IMR-90 (cell line): ENCODE data around the gene HSD17B3. TPM values are rescaled to one million over a fixed set of nuclear protein-coding genes. Genes with fewer than 3 reads are reported as not detected.

Experiments
- ATAC-seq: fragments of 200-7000 bp; cut with Tn5 transposase; 2 replicates; pipeline ENCODE4 v1.9.1; 2020; ENCODE audit warnings: low read depth, mild to moderate bottlenecking, moderate library complexity
- BruUV-seq: library from RNA; stranded (reverse); fragments of 400-500 nt; replicated peaks from 2 replicates; lab custom pipeline; 2021; lab: Mats Ljungman, UMichigan
- CTCF ChIA-PET: fragments of 300-600 bp; formaldehyde crosslinking; extraction: SDS; loops from one replicate; lab custom pipeline; 2021; ENCODE audit warnings: antibody characterized with exemption; lab: Yijun Ruan, JAX
- POLR2A ChIA-PET: fragments of 300-600 bp; sonication (Branson Sonifier 250); formaldehyde crosslinking; loops from one replicate; lab custom pipeline; 2022; ENCODE audit warnings: antibody characterized with exemption; ENCODE audit not compliant: unreplicated experiment; lab: Charles Lee
- DNase-seq: peaks from one replicate; pipeline ENCODE4 v3.0.0; 2013
- H2AFZ ChIP-seq: replicated peaks from 2 replicates; pipeline ENCODE3; 2013; ENCODE audit warnings: low read length, mild to moderate bottlenecking; ENCODE audit not compliant: poor library complexity
- H2AK5ac ChIP-seq: 2 replicates; pipeline ENCODE4 v1.6.1; 2013; ENCODE audit warnings: low read depth, low read length, inconsistent platforms
- H2AK9ac ChIP-seq: replicated peaks from 2 replicates; pipeline ENCODE3; 2013; ENCODE audit warnings: mild to moderate bottlenecking, low read depth, low read length, moderate library complexity; ENCODE audit not compliant: poor library complexity
- H2BK120ac ChIP-seq: 2 replicates; pipeline ENCODE4 v1.6.1; 2013; ENCODE audit warnings: low read depth, low read length, inconsistent platforms
- H2BK15ac ChIP-seq: 3 replicates; pipeline ENCODE4 v1.6.1; 2013; ENCODE audit warnings: low read depth, low read length, inconsistent platforms
- H2BK20ac ChIP-seq: 2 replicates; pipeline ENCODE4 v1.6.1; 2013; ENCODE audit warnings: low read depth, mild to moderate bottlenecking, inconsistent platforms, low read length, moderate library complexity
- H2BK5ac ChIP-seq: 2 replicates; pipeline ENCODE4 v1.6.1; 2013; ENCODE audit warnings: mild to moderate bottlenecking, low read depth, low read length, inconsistent platforms; ENCODE audit not compliant: poor library complexity, severe bottlenecking
- H3K14ac ChIP-seq: replicated peaks from 2 replicates; pipeline ENCODE4 v1.6.1; 2013; ENCODE audit warnings: low read depth, low read length, inconsistent platforms
- H3K18ac ChIP-seq: 2 replicates; pipeline ENCODE4 v1.6.1; 2013; ENCODE audit warnings: low read depth, low read length, control low read depth
- H3K23ac ChIP-seq: 2 replicates; pipeline ENCODE4 v1.6.1; 2013; ENCODE audit warnings: low read depth, low read length, inconsistent platforms
- H3K27ac ChIP-seq: 2 replicates; pipeline ENCODE4 v1.5.1; 2013; ENCODE audit warnings: mild to moderate bottlenecking, control low read depth, low read length; ENCODE audit not compliant: insufficient read depth
- H3K27me3 ChIP-seq: 2 replicates; pipeline ENCODE4 v1.6.1; 2013; ENCODE audit warnings: low read length; ENCODE audit not compliant: control insufficient read depth, insufficient read depth
- H3K36me3 ChIP-seq: 2 replicates; pipeline ENCODE4 v1.6.1; 2013; ENCODE audit warnings: low read length, mixed read lengths; ENCODE audit not compliant: control insufficient read depth, insufficient read depth
- H3K4ac ChIP-seq: 2 replicates; pipeline ENCODE4 v1.6.1; 2013; ENCODE audit warnings: low read depth, low read length, inconsistent platforms
- H3K4me1 ChIP-seq: 2 replicates; pipeline ENCODE4 v1.6.1; 2013; ENCODE audit warnings: low read length, mixed read lengths; ENCODE audit not compliant: control insufficient read depth, insufficient read depth
- H3K4me2 ChIP-seq: 2 replicates; pipeline ENCODE4 v1.6.1; 2013; ENCODE audit warnings: low read depth, mild to moderate bottlenecking, control low read depth, low read length, moderate library complexity
- H3K4me3 ChIP-seq: 2 replicates; pipeline ENCODE4 v1.5.1; 2013; ENCODE audit warnings: low read depth, mild to moderate bottlenecking, control low read depth, low read length, moderate library complexity; ENCODE audit not compliant: insufficient read depth
- H3K56ac ChIP-seq: 2 replicates; pipeline ENCODE4 v1.6.1; 2013; ENCODE audit warnings: low read length, inconsistent platforms; ENCODE audit not compliant: insufficient read depth; ENCODE audit errors: extremely low read depth
- H3K79me1 ChIP-seq, 2 experiments: 2 replicates each; pipeline ENCODE4 v1.6.1; 2013; ENCODE audit warnings: low read length in 2 of 2, inconsistent platforms in 1 of 2, low read depth in 1 of 2
- H3K9ac ChIP-seq: 2 replicates; pipeline ENCODE4 v1.6.1; 2013; ENCODE audit warnings: low read depth, low read length, control low read depth
- H3K9me1 ChIP-seq: 2 replicates; pipeline ENCODE4 v1.6.1; 2013; ENCODE audit warnings: low read length, inconsistent platforms; ENCODE audit not compliant: insufficient read depth
- H3K9me3 ChIP-seq: 2 replicates; pipeline ENCODE4 v1.6.1; 2013; ENCODE audit warnings: low read length; ENCODE audit not compliant: control insufficient read depth, insufficient read depth
- H4K20me1 ChIP-seq: 2 replicates; pipeline ENCODE4 v1.6.1; 2013; ENCODE audit warnings: low read length, inconsistent platforms; ENCODE audit not compliant: insufficient read depth
- H4K5ac ChIP-seq: 2 replicates; pipeline ENCODE4 v1.6.1; 2013; ENCODE audit warnings: mild to moderate bottlenecking, low read depth, low read length, control low read depth
- H4K8ac ChIP-seq, 2 experiments: 2 replicates each; pipeline ENCODE4 v1.6.1; 2013; ENCODE audit warnings: low read depth in 2 of 2, low read length in 2 of 2, control low read depth in 1 of 2, inconsistent platforms in 1 of 2
- H4K91ac ChIP-seq: 2 replicates; pipeline ENCODE4 v1.6.1; 2013; ENCODE audit warnings: low read depth, low read length, inconsistent platforms; ENCODE audit not compliant: insufficient read depth
- BHLHE40 ChIP-seq: fragments of 150-350 bp; IDR thresholded peaks from 2 replicates; pipeline ENCODE4 v1.6.1; 2016; ENCODE audit warnings: mild to moderate bottlenecking, low read depth, low read length
- FOS ChIP-seq: fragments of 150-350 bp; IDR thresholded peaks from 2 replicates; pipeline ENCODE4 v1.6.1; 2016; ENCODE audit warnings: low read depth, low read length
- MAFK ChIP-seq: IDR thresholded peaks from 2 replicates; pipeline ENCODE4 v1.6.1; 2012; ENCODE audit warnings: low read depth, low read length, improper control_type of control experiment
- MAZ ChIP-seq: IDR thresholded peaks from 2 replicates; pipeline ENCODE4 v1.6.1; 2012; ENCODE audit warnings: low read depth, mild to moderate bottlenecking, low read length, improper control_type of control experiment, moderate library complexity, borderline replicate concordance
- MXI1 ChIP-seq: IDR thresholded peaks from 2 replicates; pipeline ENCODE4 v1.6.1; 2012; ENCODE audit warnings: low read depth, mild to moderate bottlenecking, low read length, moderate library complexity, borderline replicate concordance
- SMC3 ChIP-seq: fragments of 150-350 bp; IDR thresholded peaks from 2 replicates; pipeline ENCODE4 v1.6.1; 2016; ENCODE audit warnings: low read depth, mild to moderate bottlenecking, antibody characterized with exemption, low read length, moderate library complexity
- WGBS, 2 experiments: methylation state at CpG; one replicate each; pipeline versions ENCODE4 v1.1.5 to v1.1.7; 2013; ENCODE audit warnings: missing lambda C conversion rate in 2 of 2; ENCODE audit not compliant: insufficient read length in 1 of 2; ENCODE audit errors: extremely low coverage in 2 of 2; 5-methylcytosine and 5-hydroxymethylcytosine counted together
- dilution Hi-C: fragments of 300-500 bp; cut with HindIII; formaldehyde crosslinking; loops from one replicate; pipeline ENCODE4 v1.14.3; 2018; ENCODE audit warnings: low sequenced_read_pairs; ENCODE audit not compliant: unreplicated experiment
- in situ Hi-C: fragments of 300-500 bp; cut with MboI; formaldehyde crosslinking; loops from 3 replicates; pipeline ENCODE4 v1.14.3; 2019; ENCODE audit warnings: low sequenced_read_pairs, inconsistent platforms, mixed read lengths
- intact Hi-C: fragments of 100-400 bp; cut with micrococcal nuclease; formaldehyde crosslinking; loops from 2 replicates; pipeline ENCODE4 v1.10.0; 2022
- polyA plus RNA-seq, 3 experiments: library from polyadenylated mRNA; depleted of rRNA; stranded (reverse); fragments of >200 nt; gene quantifications; 2 replicates each; pipeline ENCODE4 v1.2.3, GENCODE V29; 2012; ENCODE audit warnings: low replicate concordance in 1 of 3
- total RNA-seq: library from RNA; depleted of rRNA; stranded (reverse); fragments of >200 nt; gene quantifications from 2 replicates; pipeline ENCODE4 v1.2.3, GENCODE V29; 2012
- TF ChIP-seq, protein P1 (sequence below): conservative IDR thresholded peaks from 2 replicates; pipeline ENCODE4 v1.5.1; 2012; ENCODE audit warnings: mild to moderate bottlenecking, low read depth, low read length, improper control_type of control experiment
- TF ChIP-seq, protein P2 (sequence below): fragments of 150-350 bp; IDR thresholded peaks from 2 replicates; pipeline ENCODE4 v1.6.1; 2016; ENCODE audit warnings: low read depth, mild to moderate bottlenecking, low read length, moderate library complexity, borderline replicate concordance
- TF ChIP-seq, protein P3 (sequence below): fragments of 150-350 bp; IDR thresholded peaks from 2 replicates; pipeline ENCODE4 v1.6.1; 2017; ENCODE audit warnings: mild to moderate bottlenecking, antibody characterized with exemption, low read length, low read depth

HSD17B3 gene
- total and polyA plus RNA-seq, 2 of the 4 experiments (the other 2 are of a cell fraction) = 0.18 TPM; not detected in 1

DNA sequence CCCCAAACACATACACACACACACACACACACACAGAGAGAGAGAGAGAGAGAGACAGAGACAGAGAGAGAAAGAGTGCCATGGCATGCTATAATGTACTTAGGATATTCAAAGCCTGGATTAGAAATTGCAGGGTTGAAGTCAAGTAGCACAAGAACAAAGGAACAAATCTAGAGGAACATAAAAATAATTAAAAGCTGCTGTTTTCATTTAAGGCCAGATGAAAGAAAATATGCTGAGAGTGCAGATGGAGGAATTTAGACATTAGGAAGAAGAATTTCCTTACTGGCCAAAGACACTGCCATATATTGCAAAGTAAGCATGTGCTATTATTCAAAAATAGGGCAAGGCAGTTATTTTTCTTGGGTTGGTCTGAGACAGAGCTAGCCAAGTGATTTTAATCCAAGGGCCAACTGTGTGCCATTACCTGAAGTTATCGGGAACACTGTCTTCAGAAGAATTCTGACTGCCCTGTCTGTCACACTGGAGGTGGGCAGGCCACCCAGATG, 31.7 kb downstream of the HSD17B3 start:
- intact Hi-C loops = no loop called here
- no peaks in the 10 kb centered on the region; the same call in 1 of the 2 replicates for H3K27me3 ChIP-seq
- POLR2A ChIA-PET = no interaction called here
- in situ Hi-C loops = no loop called here
- H2BK5ac ChIP-seq = no peak overlapping the region
- H3K4me2 ChIP-seq = no peak overlapping the region
- H3K4me3 ChIP-seq = no peak overlapping the region
- TF ChIP-seq MAFK (no peak), SMC3 (no peak), FOS (no peak), BHLHE40 (no peak), MXI1 (no peak), MAZ (no peak)
- TF ChIP-seq, protein P1, sequence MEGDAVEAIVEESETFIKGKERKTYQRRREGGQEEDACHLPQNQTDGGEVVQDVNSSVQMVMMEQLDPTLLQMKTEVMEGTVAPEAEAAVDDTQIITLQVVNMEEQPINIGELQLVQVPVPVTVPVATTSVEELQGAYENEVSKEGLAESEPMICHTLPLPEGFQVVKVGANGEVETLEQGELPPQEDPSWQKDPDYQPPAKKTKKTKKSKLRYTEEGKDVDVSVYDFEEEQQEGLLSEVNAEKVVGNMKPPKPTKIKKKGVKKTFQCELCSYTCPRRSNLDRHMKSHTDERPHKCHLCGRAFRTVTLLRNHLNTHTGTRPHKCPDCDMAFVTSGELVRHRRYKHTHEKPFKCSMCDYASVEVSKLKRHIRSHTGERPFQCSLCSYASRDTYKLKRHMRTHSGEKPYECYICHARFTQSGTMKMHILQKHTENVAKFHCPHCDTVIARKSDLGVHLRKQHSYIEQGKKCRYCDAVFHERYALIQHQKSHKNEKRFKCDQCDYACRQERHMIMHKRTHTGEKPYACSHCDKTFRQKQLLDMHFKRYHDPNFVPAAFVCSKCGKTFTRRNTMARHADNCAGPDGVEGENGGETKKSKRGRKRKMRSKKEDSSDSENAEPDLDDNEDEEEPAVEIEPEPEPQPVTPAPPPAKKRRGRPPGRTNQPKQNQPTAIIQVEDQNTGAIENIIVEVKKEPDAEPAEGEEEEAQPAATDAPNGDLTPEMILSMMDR = no peak
- TF ChIP-seq, protein P2, sequence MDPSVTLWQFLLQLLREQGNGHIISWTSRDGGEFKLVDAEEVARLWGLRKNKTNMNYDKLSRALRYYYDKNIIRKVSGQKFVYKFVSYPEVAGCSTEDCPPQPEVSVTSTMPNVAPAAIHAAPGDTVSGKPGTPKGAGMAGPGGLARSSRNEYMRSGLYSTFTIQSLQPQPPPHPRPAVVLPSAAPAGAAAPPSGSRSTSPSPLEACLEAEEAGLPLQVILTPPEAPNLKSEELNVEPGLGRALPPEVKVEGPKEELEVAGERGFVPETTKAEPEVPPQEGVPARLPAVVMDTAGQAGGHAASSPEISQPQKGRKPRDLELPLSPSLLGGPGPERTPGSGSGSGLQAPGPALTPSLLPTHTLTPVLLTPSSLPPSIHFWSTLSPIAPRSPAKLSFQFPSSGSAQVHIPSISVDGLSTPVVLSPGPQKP = no peak
- TF ChIP-seq, protein P3, sequence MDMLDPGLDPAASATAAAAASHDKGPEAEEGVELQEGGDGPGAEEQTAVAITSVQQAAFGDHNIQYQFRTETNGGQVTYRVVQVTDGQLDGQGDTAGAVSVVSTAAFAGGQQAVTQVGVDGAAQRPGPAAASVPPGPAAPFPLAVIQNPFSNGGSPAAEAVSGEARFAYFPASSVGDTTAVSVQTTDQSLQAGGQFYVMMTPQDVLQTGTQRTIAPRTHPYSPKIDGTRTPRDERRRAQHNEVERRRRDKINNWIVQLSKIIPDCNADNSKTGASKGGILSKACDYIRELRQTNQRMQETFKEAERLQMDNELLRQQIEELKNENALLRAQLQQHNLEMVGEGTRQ = no peak
- H2BK15ac ChIP-seq = no peak overlapping the region
- H4K5ac ChIP-seq = no peak overlapping the region
- H2BK20ac ChIP-seq = no peak overlapping the region
- no peak overlapping the region for H4K91ac ChIP-seq
- no peaks in the 10 kb centered on the region for H3K36me3 ChIP-seq
- H3K79me1 ChIP-seq = no peaks in the 10 kb centered on the region
- no TSS peak for BruUV-seq
- H3K56ac ChIP-seq = no peak overlapping the region
- no peak overlapping the region for H2AFZ ChIP-seq
- no peak overlapping the region for H3K4ac ChIP-seq
- no peak overlapping the region for H2AK5ac ChIP-seq
- H3K9ac ChIP-seq = no peak overlapping the region
- no peak overlapping the region for H4K8ac ChIP-seq
- no CpG with 5 or more reads among the region's 1 CpG for WGBS, 2 experiments
- peaks cover 2% of the 10 kb centered on the region for H3K9me3 ChIP-seq
- CTCF ChIA-PET = no interaction called here
- no peak for ATAC-seq
- H3K4me1 ChIP-seq = no peaks in the 10 kb centered on the region
- no peaks in the 10 kb centered on the region for H4K20me1 ChIP-seq
- dilution Hi-C loops = no loop called here
- no peak for DNase-seq
- H3K27ac ChIP-seq = no peak overlapping the region
- H3K23ac ChIP-seq = no peak overlapping the region
- no peaks in the 10 kb centered on the region for H3K9me1 ChIP-seq
- no peak overlapping the region for H2BK120ac ChIP-seq
- no peak overlapping the region for H3K18ac ChIP-seq
- no peak overlapping the region for H3K14ac ChIP-seq
- no peak overlapping the region for H2AK9ac ChIP-seq
